ENCODE measurements around the gene TCF15.

DNA sequence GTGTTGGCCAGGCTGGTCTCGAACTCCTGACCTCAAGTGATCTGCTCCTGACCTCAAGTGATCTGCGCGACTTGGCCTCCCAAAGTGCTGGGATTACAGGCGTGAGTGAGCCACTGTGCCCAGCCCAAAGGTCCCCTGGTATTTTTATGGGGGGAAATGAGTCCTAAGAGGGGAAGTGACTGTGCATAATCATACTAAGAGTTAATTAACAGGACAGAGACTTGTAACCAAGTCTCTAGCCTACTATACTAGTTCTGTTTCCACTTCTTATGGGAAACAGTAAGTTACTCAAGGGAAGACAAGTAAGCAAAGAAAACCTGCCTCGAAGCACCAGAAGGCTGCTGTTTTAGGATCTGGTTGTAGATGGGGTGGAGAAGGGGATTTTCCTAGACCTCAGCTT, 27.9 kb downstream of the TCF15 start:
- TF ChIP-seq, protein P1, sequence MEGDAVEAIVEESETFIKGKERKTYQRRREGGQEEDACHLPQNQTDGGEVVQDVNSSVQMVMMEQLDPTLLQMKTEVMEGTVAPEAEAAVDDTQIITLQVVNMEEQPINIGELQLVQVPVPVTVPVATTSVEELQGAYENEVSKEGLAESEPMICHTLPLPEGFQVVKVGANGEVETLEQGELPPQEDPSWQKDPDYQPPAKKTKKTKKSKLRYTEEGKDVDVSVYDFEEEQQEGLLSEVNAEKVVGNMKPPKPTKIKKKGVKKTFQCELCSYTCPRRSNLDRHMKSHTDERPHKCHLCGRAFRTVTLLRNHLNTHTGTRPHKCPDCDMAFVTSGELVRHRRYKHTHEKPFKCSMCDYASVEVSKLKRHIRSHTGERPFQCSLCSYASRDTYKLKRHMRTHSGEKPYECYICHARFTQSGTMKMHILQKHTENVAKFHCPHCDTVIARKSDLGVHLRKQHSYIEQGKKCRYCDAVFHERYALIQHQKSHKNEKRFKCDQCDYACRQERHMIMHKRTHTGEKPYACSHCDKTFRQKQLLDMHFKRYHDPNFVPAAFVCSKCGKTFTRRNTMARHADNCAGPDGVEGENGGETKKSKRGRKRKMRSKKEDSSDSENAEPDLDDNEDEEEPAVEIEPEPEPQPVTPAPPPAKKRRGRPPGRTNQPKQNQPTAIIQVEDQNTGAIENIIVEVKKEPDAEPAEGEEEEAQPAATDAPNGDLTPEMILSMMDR (IDR thresholded peaks at IDR 0.05; ENCODE audit: poor library complexity) = no peak
- TF ChIP-seq EZH2phosphoT487 (IDR thresholded peaks at IDR 0.05; ENCODE audit: low read depth, severe bottlenecking, unreplicated experiment) (no peak), EZH2 (IDR thresholded peaks at IDR 0.05; ENCODE audit: borderline replicate concordance) (no peak)

All from hepatocyte (in vitro differentiated cells).